GM18907 (cell line): ENCODE data around the gene KCNJ9.
"Not testable (repeated sequence)": the region's sequence is repeated elsewhere in the genome, so short reads cannot be mapped to it uniquely, and the experiment has no call there.

Source experiments
- ATAC-seq: cut with Tn5 transposase; IDR thresholded peaks from one replicate; pipeline ENCODE4 v1.9.1; 2021; ENCODE audit warnings: mild to moderate bottlenecking, moderate library complexity; ENCODE audit not compliant: unreplicated experiment

The KCNJ9 gene

GRCh38 chr1:160123726-160124125 is 42.4 kb downstream of the KCNJ9 start:
- ATAC-seq, result no peak

GRCh38 chr1:160124705-160125478 is 43.6 kb downstream of the KCNJ9 start:
- no peak for ATAC-seq

- ATAC-seq, result no peak
These were observed 44.4 kb downstream of the KCNJ9 start for GRCh38 chr1:160125746-160126145.

GRCh38 chr1:160126342-160126741 is 45.0 kb downstream of the KCNJ9 start:
- ATAC-seq, result not testable (repeated sequence)

- no peak for ATAC-seq
These were observed 46.0 kb downstream of the KCNJ9 start for GRCh38 chr1:160127381-160127780.

GRCh38 chr1:160127865-160128523 is 46.7 kb downstream of the KCNJ9 start:
- ATAC-seq, result no peak

- ATAC-seq, result no peak
These were observed 47.3 kb downstream of the KCNJ9 start for GRCh38 chr1:160128636-160129035.

GRCh38 chr1:160129046-160129445 is 47.7 kb downstream of the KCNJ9 start:
- no peak for ATAC-seq

GRCh38 chr1:160129558-160129957 is 48.2 kb downstream of the KCNJ9 start:
- no peak for ATAC-seq

GRCh38 chr1:160129966-160130365 is 48.6 kb downstream of the KCNJ9 start:
- ATAC-seq, result no peak

GRCh38 chr1:160130486-160130885 is 49.1 kb downstream of the KCNJ9 start:
- no peak for ATAC-seq

- ATAC-seq, result no peak
These were observed 49.6 kb downstream of the KCNJ9 start for GRCh38 chr1:160130939-160131338.

- no peak for ATAC-seq
These were observed 50.6 kb downstream of the KCNJ9 start for GRCh38 chr1:160131803-160132565.

- no peak for ATAC-seq
These were observed 52.8 kb downstream of the KCNJ9 start for GRCh38 chr1:160133990-160134770.

- no peak for ATAC-seq
These were observed 53.6 kb downstream of the KCNJ9 start for GRCh38 chr1:160134791-160135572.

GRCh38 chr1:160136121-160136925 is 55.0 kb downstream of the KCNJ9 start:
- ATAC-seq, result no peak

GRCh38 chr1:160136926-160137200 is 55.5 kb downstream of the KCNJ9 start:
- no peak for ATAC-seq

- ATAC-seq, result no peak
These were observed 56.0 kb downstream of the KCNJ9 start for GRCh38 chr1:160137216-160137862.

- ATAC-seq, result no peak
These were observed 58.5 kb downstream of the KCNJ9 start for GRCh38 chr1:160139840-160140239.
